NCI-H510A treated with DMSO at 0.1 percent for 48 hours (cell line): ENCODE results near the gene L3MBTL4.

Source experiments
- DNase-seq: peaks from one replicate; lab custom pipeline; 2025; lab: John Stamatoyannopoulos, UW

L3MBTL4 gene

DNA sequence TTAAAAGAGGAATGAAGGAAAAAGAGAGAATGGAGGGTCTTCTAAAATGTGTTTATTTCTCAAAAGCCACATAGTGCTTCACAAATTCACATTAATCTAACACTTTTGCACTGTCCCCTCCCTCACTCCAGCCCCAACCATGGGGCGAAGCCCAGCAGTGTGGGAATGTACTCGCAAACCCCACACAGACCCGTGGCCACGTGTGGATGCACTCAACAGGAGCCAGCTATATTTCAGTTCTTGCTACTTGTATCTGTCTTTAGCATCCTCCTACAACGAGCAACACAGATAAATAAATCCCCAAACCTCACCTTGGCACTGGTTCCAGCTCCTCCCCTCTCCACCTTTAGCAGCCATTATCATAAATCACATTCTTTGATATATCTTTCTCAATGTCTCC is 427.5 kb downstream of the L3MBTL4 start:
- DNase-seq: no peak

GRCh38 chr18:5986257-5986931 is 428.3 kb downstream of the L3MBTL4 start:
- no peak for DNase-seq

GRCh38 chr18:5984245-5984644 is 430.5 kb downstream of the L3MBTL4 start:
- DNase-seq: no peak

DNA sequence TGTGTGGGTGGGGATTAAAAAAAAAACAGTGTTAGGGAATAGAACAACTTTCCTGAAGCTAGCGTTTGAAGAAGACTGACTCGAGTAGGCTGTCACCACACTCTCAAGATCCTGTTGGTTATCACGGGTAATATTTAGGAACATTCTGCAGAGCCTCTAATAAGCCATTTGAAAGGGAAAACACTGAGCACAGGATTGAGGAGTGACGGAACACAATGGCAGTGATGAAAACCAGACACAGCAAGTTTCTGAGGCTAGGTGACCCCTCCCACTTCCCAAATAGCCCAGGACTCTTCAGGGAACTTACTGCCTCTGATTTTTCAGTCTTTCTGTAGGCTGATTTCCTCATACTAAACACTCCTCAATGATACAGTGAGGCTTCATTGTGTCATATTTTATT is 431.2 kb downstream of the L3MBTL4 start:
- no peak for DNase-seq

GRCh38 chr18:5982332-5982731 is 432.4 kb downstream of the L3MBTL4 start:
- no peak for DNase-seq

DNA sequence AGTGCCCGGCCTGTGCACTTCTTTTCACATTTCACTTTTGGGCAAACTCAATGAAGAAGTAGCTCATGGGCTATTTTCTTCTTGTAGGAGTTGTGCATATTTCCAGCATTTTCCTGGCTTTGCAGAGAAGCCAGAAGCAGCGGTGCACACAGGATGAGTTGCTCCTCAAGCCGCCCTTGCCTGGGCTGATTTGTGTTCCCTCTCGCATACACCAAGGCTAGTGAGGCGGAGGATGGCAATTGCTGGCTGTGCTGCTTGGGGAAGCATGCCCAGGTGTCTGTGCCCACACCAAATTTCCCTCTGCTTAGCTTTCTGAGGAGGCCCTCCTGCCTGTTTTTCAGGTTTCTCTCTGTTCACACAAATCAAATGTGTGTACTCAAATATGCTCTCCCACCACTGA is 434.0 kb downstream of the L3MBTL4 start:
- no peak for DNase-seq

DNA sequence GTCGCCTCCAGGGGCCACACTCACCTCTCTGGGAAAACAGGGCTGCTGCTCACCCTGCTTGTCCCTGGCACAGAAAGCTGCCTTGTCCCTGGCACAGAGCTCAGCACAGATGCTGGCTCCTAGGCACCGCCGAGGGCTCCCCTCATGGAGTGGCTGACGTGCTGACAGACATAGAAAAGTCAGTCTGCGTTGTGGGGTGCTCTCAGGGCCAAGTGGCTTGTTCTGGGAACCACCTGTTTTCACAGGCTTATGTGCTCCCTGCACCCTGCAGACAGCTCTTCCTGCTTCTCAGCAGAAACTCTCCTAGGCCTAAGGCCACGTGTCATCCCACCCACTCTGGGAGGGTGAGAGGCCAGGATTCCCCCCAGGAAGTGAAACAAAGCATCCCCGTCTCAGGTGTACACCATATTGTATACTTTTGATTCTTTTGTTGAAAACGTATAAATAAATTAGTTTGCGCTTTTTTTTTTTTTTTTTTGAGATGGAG is 434.7 kb downstream of the L3MBTL4 start:
- no peak for DNase-seq

GRCh38 chr18:5979176-5979888 is 435.4 kb downstream of the L3MBTL4 start:
- no peak for DNase-seq

GRCh38 chr18:5977022-5977421 is 437.7 kb downstream of the L3MBTL4 start:
- DNase-seq: no peak

DNA sequence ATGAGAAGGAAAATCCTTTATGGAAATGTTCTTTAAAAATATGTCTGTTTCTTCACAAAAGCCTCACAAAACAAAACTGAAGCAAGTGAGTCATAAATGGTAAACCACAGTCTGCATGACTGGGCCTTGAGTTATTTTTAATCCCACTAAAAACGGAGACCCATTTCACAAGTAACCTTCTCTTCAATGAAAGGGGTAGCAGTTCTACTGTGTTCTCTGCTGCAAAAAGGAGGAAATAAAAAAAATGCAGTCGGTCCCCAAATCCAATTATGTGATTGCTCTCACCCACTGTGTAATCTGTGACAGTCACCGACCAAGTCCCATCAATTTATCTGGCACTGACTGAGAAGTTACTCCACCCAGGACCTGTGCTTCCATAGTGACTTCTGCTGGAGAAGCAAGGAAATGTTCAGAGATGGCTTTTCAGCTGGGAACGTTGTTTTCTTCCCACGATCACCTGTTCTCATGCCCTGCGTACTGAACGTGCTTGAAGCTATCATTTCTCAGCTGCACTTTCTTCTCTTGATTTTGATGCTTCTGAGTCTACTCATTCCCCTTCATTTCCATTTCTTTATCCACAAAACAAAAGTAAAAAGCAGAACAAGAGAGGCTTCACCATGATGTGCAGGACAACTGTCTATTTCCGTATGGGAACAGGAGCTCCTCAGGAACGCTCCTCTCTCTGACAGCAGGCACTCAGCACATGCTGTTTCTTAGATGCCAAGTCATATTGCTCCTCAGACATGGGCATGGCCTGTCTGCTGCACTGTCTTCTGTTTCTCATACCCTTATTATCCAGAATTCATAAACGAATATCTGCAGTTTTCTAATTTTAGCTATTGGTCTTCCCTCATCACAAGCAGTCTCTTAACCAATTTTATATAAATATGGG is 439.4 kb downstream of the L3MBTL4 start:
- no peak for DNase-seq

- no peak for DNase-seq
These were observed 440.0 kb downstream of the L3MBTL4 start for GRCh38 chr18:5974696-5975095.

- DNase-seq: no peak
These were observed 441.6 kb downstream of the L3MBTL4 start for GRCh38 chr18:5973099-5973498.

DNA sequence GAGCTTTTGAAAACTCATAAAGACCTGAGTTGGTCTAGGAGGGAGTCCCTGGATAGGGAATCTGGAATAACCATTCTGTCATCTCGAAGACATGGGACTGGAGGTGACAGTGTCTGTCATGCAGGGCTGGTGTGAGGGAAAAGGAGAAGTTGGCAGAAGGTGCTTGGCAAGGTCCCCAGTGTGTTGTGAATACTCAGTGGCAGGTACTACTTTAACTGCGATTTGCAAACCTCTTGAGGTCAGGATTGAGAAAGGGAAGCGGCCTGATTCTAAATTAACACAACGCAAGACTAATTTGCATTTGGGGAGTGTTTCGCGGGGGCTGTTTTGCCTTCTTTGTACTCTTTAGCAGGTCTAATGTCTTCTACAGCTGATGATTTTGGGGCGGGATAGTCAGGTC is 442.4 kb downstream of the L3MBTL4 start:
- no peak for DNase-seq

GRCh38 chr18:5969989-5970403 is 444.7 kb downstream of the L3MBTL4 start:
- peak; percentile 53 for DNase-seq

DNA sequence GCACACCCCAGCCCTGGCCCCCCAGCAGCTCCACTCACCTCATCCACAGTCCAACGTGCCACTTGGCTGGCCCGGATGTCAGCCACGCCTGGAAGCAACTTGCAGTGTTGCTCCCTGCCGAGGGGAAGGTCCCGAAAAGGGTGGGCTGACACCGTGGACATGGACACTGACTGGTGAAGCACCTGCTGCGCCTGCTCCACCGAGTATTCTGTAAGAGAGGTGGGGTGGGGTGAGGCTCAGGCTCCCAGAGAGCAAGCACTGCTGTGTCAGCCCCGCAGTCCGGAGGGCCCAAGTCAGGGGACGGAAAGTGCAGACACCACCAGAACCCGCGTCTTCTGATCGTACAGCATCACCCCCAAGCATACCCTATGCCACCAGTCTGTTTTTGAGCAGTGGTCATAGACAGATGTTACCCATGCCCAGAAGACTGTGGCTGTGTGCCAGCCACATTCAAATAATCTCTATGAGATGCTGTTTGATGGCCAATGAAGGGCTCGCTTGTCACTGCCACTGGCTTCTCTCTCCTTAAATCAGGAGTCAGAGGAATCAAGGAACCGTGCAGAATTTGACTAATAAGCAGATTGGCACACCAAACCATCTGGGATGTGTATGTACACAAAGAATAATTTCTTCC is 445.2 kb downstream of the L3MBTL4 start:
- DNase-seq: no peak

DNA sequence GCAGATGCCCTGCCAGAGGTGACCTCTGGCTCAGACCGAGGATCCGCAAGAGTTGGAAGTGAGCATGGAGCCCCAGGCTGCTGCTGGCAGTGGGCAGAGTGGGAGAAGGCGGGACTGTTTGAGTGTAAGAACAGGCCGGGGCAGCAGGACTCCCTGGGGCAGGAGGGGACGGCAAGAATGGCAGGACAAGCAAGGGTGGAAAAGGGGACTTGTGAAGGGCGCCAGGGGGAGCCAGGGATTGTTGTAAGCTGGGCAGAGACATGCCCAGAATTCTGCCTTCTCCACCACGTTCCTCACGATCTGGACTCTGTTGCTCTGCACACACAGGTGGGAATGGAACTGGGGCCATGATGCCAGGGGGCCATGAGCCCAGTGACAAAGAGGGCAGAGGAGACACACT is 447.0 kb downstream of the L3MBTL4 start:
- DNase-seq: no peak

GRCh38 chr18:5967007-5967406 is 447.7 kb downstream of the L3MBTL4 start:
- no peak for DNase-seq

DNA sequence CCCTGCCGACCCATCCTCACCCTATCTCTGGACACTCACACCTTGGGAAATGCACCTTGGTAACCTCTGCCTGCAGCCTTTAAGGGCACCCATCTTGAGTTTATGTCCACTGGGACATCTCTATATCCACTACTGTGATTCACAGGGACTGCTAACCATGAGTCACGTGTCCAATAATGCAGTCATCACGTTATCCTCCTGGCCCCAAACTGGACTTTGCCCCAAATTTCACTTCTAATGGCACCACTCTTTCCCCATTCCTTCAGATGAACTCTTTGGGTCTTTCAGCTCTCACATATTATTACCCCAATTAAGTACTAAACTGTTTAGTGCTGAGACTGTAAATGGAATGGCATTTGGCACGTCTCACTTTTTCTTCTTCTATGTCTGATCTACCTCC is 448.2 kb downstream of the L3MBTL4 start:
- no peak for DNase-seq

GRCh38 chr18:5964996-5965395 is 449.7 kb downstream of the L3MBTL4 start:
- DNase-seq: peak; percentile 78

GRCh38 chr18:5964596-5964995 is 450.1 kb downstream of the L3MBTL4 start:
- no peak for DNase-seq

DNA sequence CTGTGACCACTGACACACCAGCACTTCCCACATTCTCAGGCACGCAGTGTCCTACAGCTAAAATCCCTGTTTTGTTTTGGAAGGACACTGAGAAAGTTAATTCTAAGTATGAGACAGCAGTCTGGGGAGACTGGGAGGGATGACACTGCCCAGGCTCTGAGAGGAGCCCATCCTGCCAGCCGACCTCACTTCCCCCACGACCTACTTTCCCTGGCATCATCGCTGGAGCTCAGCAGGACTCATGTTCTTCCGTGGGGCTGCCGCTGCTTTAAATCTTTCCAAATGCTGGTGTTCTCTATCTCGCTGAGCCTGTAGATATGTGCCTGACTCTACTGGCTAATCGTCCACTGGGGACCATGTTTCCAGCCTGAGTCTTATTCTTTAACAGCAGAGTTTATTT is 450.6 kb downstream of the L3MBTL4 start:
- DNase-seq: no peak

DNA sequence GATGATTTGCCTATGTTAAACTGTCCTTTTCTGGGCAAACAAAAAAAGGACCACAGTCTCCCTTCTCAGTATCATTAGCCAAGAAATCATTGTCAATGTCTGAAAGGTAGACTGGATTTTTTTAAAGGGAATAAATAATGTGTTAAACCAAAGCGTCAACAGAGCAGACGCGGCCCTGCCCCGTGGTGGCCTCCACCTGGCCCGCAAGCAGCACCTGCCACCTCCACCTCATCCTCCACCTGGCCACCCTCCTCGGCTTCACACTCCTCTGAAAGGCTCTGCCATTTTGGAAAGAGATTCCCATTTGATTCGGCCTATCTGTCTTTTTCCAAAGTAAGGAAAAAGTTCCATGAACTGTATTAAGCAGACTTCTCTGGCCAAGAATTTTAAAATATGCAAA is 451.4 kb downstream of the L3MBTL4 start:
- DNase-seq: peak; percentile 28
